T-helper 17 cell (primary cell): ENCODE data around the gene ADAMTS17. TPM values are rescaled to one million over a fixed set of nuclear protein-coding genes. Genes with fewer than 3 reads are reported as not detected.

Source experiments
- ATAC-seq: fragments of 150-1000 bp; cut with Tn5 transposase; 2 replicates; pipeline ENCODE4 v1.10.0; 2021; ENCODE audit warnings: mild to moderate bottlenecking, moderate library complexity
- DNase-seq, 3 donors: peaks; one replicate each; pipeline versions ENCODE4 v3.0.0 to v3.0.0-alpha.2; 2020 to 2021
- H3K9me3 ChIP-seq: one replicate; pipeline ENCODE4 v1.7.0; 2013; ENCODE audit warnings: low read length, mild to moderate bottlenecking; ENCODE audit not compliant: control insufficient read depth, poor library complexity, severe bottlenecking
- H3K27ac Mint-ChIP-seq: one replicate; pipeline ENCODE4 v1.8.0; 2022; ENCODE audit warnings: mild to moderate bottlenecking, moderate library complexity, mixed read lengths
- H3K27me3 Mint-ChIP-seq: one replicate; pipeline ENCODE4 v1.8.0; 2022; ENCODE audit warnings: mixed read lengths
- H3K36me3 Mint-ChIP-seq: one replicate; pipeline ENCODE4 v1.8.0; 2022; ENCODE audit warnings: low read depth, mixed read lengths
- H3K4me1 Mint-ChIP-seq: one replicate; pipeline ENCODE4 v1.8.0; 2022; ENCODE audit warnings: mild to moderate bottlenecking, mixed read lengths
- H3K4me3 Mint-ChIP-seq: one replicate; pipeline ENCODE4 v1.8.0; 2022; ENCODE audit warnings: mild to moderate bottlenecking, moderate library complexity, mixed read lengths
- total RNA-seq, 4 donors: library from RNA in 2 of 4; stranded (reverse) in 2 of 4; gene quantifications; one replicate each; pipeline ENCODE4 v1.2.3 and lab custom pipeline; 2022 to 2026

Gene ADAMTS17
- total RNA-seq, 2 donors from 2014 or later = 8.1 to 10.6 TPM

GRCh38 chr15:100266166-100266565 lies 75.6 kb downstream of the ADAMTS17 start:
- DNase-seq (no peak), ATAC-seq (no peak)
- Mint-ChIP-seq H3K4me3 (no peak overlapping the region), H3K27me3 (no peaks in the 10 kb centered on the region), H3K4me1 (peaks cover 5% of the 10 kb centered on the region), H3K27ac (no peak overlapping the region), H3K36me3 (peaks cover 4% of the 10 kb centered on the region)
- no peaks in the 10 kb centered on the region for H3K9me3 ChIP-seq

GRCh38 chr15:100265641-100266035 lies 76.1 kb downstream of the ADAMTS17 start:
- Mint-ChIP-seq H3K36me3 (peaks cover 6% of the 10 kb centered on the region), H3K4me1 (peaks cover 5% of the 10 kb centered on the region), H3K27me3 (no peaks in the 10 kb centered on the region), H3K27ac (no peak overlapping the region), H3K4me3 (no peak overlapping the region)
- H3K9me3 ChIP-seq = no peaks in the 10 kb centered on the region
- ATAC-seq = no peak
- no peak for DNase-seq

- Mint-ChIP-seq H3K4me1 (peaks cover 5% of the 10 kb centered on the region), H3K36me3 (peaks cover 6% of the 10 kb centered on the region), H3K27me3 (no peaks in the 10 kb centered on the region), H3K4me3 (no peak overlapping the region), H3K27ac (no peak overlapping the region)
- no peak for DNase-seq
- no peak for ATAC-seq
- H3K9me3 ChIP-seq = no peaks in the 10 kb centered on the region
These were observed 76.7 kb downstream of the ADAMTS17 start for GRCh38 chr15:100264994-100265640.

DNA sequence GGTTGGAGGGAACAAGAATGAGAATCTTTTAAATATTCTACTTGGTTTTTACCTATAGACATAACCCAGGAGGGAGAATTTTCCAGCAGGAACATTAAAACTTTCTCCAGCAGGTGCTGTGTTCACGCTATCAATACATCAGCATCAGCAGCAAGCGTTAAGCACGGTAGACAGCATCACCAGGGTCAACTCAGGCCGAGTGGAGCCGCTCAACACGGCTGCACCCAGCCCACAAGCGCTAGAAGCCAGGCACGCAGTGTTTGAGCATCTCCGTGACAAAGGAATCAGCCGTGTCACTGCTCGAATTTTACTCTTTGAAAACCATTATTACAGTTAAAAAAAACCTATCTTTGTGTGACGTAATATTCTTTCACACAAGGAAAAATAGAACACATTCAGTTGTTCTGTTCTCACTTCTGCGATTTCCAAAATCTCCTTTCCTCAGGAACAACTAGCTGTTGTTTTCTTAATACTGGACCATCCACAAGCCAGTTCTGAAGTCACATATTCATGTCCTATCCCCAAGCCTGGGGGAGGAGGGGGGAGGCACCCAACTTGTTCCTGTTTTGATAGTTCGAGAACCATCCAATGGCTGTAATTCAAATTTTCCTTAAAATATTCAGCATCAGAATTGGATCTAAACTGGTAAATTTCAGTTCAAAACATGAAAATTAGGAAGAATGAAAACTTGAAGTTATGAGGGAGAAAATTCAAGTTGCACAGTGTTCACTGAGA lies 77.9 kb downstream of the ADAMTS17 start:
- H3K9me3 ChIP-seq = no peaks in the 10 kb centered on the region
- no peak for ATAC-seq
- H3K4me3 Mint-ChIP-seq = no peak overlapping the region

DNA sequence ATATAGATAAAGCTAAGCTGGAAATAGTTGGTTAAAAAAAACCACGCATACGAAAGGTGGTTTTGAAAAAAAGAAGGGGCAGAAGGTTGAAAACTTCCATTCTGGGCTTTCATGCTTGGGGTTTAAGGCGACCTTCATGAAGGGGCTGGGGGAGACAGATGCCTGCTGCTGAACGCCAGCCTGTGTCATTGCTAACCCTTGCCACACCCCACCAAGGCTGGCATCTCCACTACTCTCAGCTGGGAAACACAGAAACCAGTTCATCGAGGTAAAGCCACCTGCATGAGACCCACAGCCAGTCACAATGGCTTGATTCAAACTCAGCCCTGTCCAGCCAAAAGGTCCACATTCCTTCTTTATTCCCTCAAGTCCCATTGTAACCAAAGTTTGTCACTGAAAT lies 78.7 kb downstream of the ADAMTS17 start:
- no peak for ATAC-seq
- DNase-seq = no peak
- Mint-ChIP-seq H3K4me3 (no peak overlapping the region), H3K36me3 (peaks cover 7% of the 10 kb centered on the region), H3K27me3 (no peaks in the 10 kb centered on the region), H3K4me1 (peaks cover 5% of the 10 kb centered on the region), H3K27ac (no peak overlapping the region)
- H3K9me3 ChIP-seq = no peaks in the 10 kb centered on the region

More for the DNA sequence above, 77.9 kb downstream of the ADAMTS17 start:
- Mint-ChIP-seq H3K36me3 (peaks cover 6% of the 10 kb centered on the region), H3K4me1 (peaks cover 5% of the 10 kb centered on the region), H3K27me3 (no peaks in the 10 kb centered on the region), H3K27ac (no peak overlapping the region)
- no peak for DNase-seq

GRCh38 chr15:100261302-100262240 lies 80.2 kb downstream of the ADAMTS17 start:
- DNase-seq (no peak), ATAC-seq (no peak)
- H3K9me3 ChIP-seq = no peaks in the 10 kb centered on the region
- Mint-ChIP-seq H3K36me3 (peaks cover 11% of the 10 kb centered on the region), H3K4me1 (peaks cover 4% of the 10 kb centered on the region), H3K27ac (no peak overlapping the region), H3K27me3 (no peaks in the 10 kb centered on the region), H3K4me3 (no peak overlapping the region)

DNA sequence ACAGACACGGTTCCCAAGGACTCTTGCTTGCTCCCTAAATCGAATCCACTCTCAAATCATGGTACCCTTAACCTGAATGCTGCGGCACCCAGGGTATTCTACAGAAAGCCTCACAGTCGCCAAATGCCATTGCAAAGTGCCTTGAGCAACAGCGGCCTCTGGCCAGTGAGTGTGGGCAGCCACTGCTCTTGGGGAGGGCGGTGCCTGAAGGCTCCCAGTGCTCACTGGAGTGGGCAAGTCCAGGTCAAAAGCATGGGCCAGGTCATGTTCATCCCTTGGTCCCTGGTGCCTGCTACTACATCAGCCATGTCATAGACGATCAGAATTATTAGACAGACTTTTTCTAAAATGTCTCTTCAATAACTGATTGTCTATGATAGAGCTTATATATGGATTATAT lies 82.5 kb downstream of the ADAMTS17 start:
- Mint-ChIP-seq H3K27ac (no peak overlapping the region), H3K27me3 (no peaks in the 10 kb centered on the region)

DNA sequence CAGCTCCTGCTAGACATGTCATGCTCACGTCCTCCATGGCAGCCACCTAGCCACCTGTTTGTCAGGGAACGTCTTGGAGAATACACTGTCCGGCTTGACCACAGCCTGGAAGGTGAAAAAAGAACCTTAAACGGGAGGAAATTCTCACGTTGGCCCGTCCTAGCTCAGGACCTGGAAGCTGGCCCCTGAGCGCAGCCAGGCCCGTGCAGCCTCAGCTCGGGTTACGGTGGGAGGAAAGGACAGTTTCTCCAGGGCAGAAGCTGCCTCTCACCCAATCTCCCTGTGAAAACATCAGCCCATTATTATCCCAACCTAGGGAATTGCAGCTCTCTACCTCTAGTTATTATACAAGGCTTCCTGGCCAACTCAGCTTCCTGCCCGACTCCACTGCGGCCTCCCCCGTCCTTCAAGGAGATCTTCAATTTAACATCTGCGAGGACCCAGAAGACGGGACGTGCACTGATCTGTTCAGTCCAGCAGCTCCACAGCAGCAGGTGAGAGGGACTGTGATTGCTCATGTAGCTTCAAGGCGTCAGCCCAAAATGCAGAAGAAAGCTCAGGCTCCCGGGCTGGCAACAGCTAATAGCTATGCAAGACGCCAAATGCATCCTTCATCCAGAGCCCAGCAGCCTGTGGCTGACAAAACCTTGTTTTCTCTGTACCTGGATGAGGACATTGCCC lies 84.7 kb downstream of the ADAMTS17 start:
- Mint-ChIP-seq H3K27ac (no peak overlapping the region), H3K36me3 (peaks cover 13% of the 10 kb centered on the region), H3K27me3 (no peaks in the 10 kb centered on the region), H3K4me3 (no peak overlapping the region), H3K4me1 (no peaks in the 10 kb centered on the region)
- ATAC-seq = no peak
- H3K9me3 ChIP-seq = no peaks in the 10 kb centered on the region
- no peak for DNase-seq

More for the DNA sequence above, 82.5 kb downstream of the ADAMTS17 start:
- Mint-ChIP-seq H3K4me3 (no peak overlapping the region), H3K36me3 (peaks cover 11% of the 10 kb centered on the region), H3K4me1 (no peaks in the 10 kb centered on the region)
- H3K9me3 ChIP-seq = no peaks in the 10 kb centered on the region
- ATAC-seq (no peak), DNase-seq (no peak)

DNA sequence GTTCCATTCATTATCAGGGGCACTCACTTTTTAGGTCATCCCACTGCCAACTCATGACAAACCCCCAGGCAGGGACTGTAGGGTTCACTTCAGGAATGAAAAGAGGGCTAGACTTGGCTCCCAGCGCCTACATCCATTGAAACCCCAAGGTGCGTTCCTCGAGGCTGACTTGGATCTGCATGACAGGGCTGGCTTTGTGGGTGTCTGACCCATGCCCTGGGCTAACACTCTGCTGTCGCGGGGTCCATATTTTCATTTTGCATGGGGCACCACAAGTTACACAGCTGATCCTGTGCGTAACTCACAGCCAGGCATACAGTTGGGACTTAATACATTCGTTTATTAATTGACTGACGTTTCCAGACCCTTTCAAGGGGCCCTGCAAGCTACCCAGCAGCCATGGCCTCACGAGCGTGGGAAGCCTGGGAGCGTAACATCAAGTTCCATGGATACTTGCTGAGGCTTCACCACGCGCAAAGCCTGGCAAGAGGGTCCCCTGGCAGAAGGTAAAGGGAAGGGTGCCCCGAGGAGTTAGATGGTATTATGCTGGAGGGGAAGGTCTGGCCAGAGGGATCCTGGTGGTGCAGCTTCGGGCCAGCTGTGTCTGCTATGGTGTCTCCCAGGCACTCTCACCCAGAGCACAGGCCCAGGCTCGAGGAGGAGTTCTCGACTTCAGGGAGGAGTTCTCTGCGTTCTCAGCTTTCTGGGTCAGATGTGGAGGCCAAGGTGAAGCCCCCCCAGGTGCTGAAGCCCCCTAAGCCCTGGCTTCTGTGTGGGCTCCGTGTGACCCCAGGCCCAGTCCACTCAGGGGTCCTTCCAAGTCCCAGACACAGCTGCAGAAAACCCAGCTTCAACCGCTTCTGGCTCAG lies 85.4 kb downstream of the ADAMTS17 start:
- Mint-ChIP-seq H3K27me3 (no peaks in the 10 kb centered on the region), H3K4me1 (no peaks in the 10 kb centered on the region), H3K27ac (no peak overlapping the region), H3K36me3 (peaks cover 11% of the 10 kb centered on the region), H3K4me3 (no peak overlapping the region)
- DNase-seq (no peak), ATAC-seq (no peak)
- no peaks in the 10 kb centered on the region for H3K9me3 ChIP-seq

GRCh38 chr15:100255644-100256043 lies 86.1 kb downstream of the ADAMTS17 start:
- H3K4me3 Mint-ChIP-seq = no peak overlapping the region
- peaks cover 9% of the 10 kb centered on the region for H3K36me3 Mint-ChIP-seq
- no peaks in the 10 kb centered on the region for H3K9me3 ChIP-seq
- no peak overlapping the region for H3K27ac Mint-ChIP-seq
- ATAC-seq (no peak), DNase-seq (no peak)
- no peaks in the 10 kb centered on the region for H3K27me3 Mint-ChIP-seq
- H3K4me1 Mint-ChIP-seq = no peaks in the 10 kb centered on the region

DNA sequence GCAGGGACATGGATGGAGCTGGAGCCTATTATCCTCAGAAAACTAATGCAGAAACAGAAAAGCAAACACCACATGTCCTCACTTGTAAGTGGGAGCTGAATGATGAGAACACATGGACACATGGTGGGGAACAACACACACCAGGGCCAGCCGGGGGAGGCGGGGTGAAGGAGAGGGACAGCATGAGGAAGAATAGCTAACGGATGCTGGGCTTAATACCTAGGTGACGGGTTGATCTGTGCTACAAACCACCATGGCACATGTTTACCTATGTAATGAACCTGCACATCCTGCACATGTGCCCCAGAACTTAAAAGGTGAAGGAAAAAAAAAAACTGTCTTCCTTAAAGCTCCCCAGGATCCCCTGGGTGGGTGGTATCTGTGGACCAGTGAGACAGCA lies 87.1 kb downstream of the ADAMTS17 start:
- DNase-seq = no peak
- peaks cover 9% of the 10 kb centered on the region for H3K36me3 Mint-ChIP-seq
- no peak overlapping the region for H3K27ac Mint-ChIP-seq

DNA sequence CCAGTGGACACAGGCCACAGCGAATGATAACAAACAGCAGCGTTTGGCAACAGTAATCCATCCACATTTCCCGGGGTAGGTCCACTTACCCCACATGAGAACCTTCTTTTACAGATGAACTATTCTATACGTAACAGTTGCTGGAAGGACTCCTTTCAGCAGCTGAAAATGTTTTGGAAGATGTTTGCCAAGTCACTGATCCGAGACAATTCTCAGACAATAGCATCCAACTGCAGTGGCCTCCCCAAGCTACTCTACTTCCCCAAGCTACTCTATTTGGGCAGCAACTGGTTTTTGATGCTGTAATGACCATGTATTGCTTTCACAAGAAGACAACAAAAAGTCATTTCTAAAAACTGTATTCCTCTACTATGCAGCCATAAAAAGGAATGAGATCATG lies 87.5 kb downstream of the ADAMTS17 start:
- ATAC-seq (no peak), DNase-seq (no peak)
- no peaks in the 10 kb centered on the region for H3K27me3 Mint-ChIP-seq
- peaks cover 9% of the 10 kb centered on the region for H3K36me3 Mint-ChIP-seq
- no peaks in the 10 kb centered on the region for H3K9me3 ChIP-seq
- no peaks in the 10 kb centered on the region for H3K4me1 Mint-ChIP-seq
- no peak overlapping the region for H3K27ac Mint-ChIP-seq
- H3K4me3 Mint-ChIP-seq = no peak overlapping the region

More for the DNA sequence above, 87.1 kb downstream of the ADAMTS17 start:
- no peak for ATAC-seq
- no peak overlapping the region for H3K4me3 Mint-ChIP-seq
- no peaks in the 10 kb centered on the region for H3K9me3 ChIP-seq
- no peaks in the 10 kb centered on the region for H3K27me3 Mint-ChIP-seq
- no peaks in the 10 kb centered on the region for H3K4me1 Mint-ChIP-seq
